ENCODE results near the gene FNTB.

FNTB gene

GRCh38 chr14:65079768-65080167 lies 93.1 kb downstream of the FNTB start:
- Histone ChIP-seq H4K8ac (ENCODE audit: low read depth, low read length) (no peak overlapping the region), H3K79me2 (ENCODE audit: control insufficient read depth, insufficient read depth, low read length, poor library complexity) (no peaks in the 10 kb centered on the region), H3K23ac (ENCODE audit: low read length) (no peak overlapping the region), H2BK5ac (ENCODE audit: low read depth, low read length, poor library complexity) (no peak overlapping the region), H3K79me1 (ENCODE audit: low read length) (no peaks in the 10 kb centered on the region), H4K91ac (ENCODE audit: low read depth, low read length) (no peak overlapping the region), H2AK5ac (ENCODE audit: low read length) (no peak overlapping the region), H2AFZ (ENCODE audit: insufficient read depth, low read length, poor library complexity) (no peak overlapping the region), H3K4me3 (ENCODE audit: low read depth, low read length) (no peak overlapping the region), H3K27ac (ENCODE audit: low read depth, low read length) (no peak overlapping the region), H3K36me3 (ENCODE audit: control insufficient read depth in 1 of 2, insufficient read depth in 2 of 2, low read length in 2 of 2) (peaks cover 38 to 47% of the 10 kb centered on the region in 2 experiments), H4K12ac (ENCODE audit: low read depth, low read length) (no peak overlapping the region), H3K9ac (ENCODE audit: low read length) (no peak overlapping the region), H2BK12ac (ENCODE audit: low read length) (no peak overlapping the region), H3K14ac (ENCODE audit: low read length) (no peak overlapping the region), H3K4me1 (ENCODE audit: control insufficient read depth in 1 of 2, insufficient read depth in 2 of 2, low read length in 2 of 2) (no peaks in the 10 kb centered on the region), H3K27me3 (ENCODE audit: insufficient read depth, low read length) (no peaks in the 10 kb centered on the region), H3K18ac (ENCODE audit: low read length) (no peak overlapping the region), H3K4me2 (ENCODE audit: low read length) (no peak overlapping the region), H3K9me3 (ENCODE audit: insufficient read depth, low read depth, low read length) (no peaks in the 10 kb centered on the region), H3K4ac (ENCODE audit: low read depth, low read length) (no peak overlapping the region), H2BK120ac (ENCODE audit: insufficient read depth, low read length, poor library complexity) (no peak overlapping the region)
- no peak for DNase-seq
- no CpG with 5 or more reads among the region's 5 CpGs for WGBS (ENCODE audit: extremely low coverage, insufficient coverage, insufficient read length)

GRCh38 chr14:65080960-65081747 lies 94.5 kb downstream of the FNTB start:
- Histone ChIP-seq H3K79me2 (ENCODE audit: control insufficient read depth, insufficient read depth, low read length, poor library complexity) (no peaks in the 10 kb centered on the region), H2BK12ac (ENCODE audit: low read length) (no peak overlapping the region), H3K27me3 (ENCODE audit: insufficient read depth, low read length) (no peaks in the 10 kb centered on the region), H2BK5ac (ENCODE audit: low read depth, low read length, poor library complexity) (no peak overlapping the region), H3K36me3 (ENCODE audit: control insufficient read depth in 1 of 2, insufficient read depth in 2 of 2, low read length in 2 of 2) (peaks cover 36 to 45% of the 10 kb centered on the region in 2 experiments), H3K14ac (ENCODE audit: low read length) (no peak overlapping the region), H3K4me1 (ENCODE audit: control insufficient read depth in 1 of 2, insufficient read depth in 2 of 2, low read length in 2 of 2) (no peaks in the 10 kb centered on the region), H2AK5ac (ENCODE audit: low read length) (no peak overlapping the region), H3K9me3 (ENCODE audit: insufficient read depth, low read depth, low read length) (no peaks in the 10 kb centered on the region), H3K18ac (ENCODE audit: low read length) (no peak overlapping the region), H4K91ac (ENCODE audit: low read depth, low read length) (no peak overlapping the region), H2BK120ac (ENCODE audit: insufficient read depth, low read length, poor library complexity) (no peak overlapping the region), H3K4me2 (ENCODE audit: low read length) (no peak overlapping the region), H3K4me3 (ENCODE audit: low read depth, low read length) (no peak overlapping the region), H3K23ac (ENCODE audit: low read length) (no peak overlapping the region), H4K12ac (ENCODE audit: low read depth, low read length) (no peak overlapping the region), H3K27ac (ENCODE audit: low read depth, low read length) (no peak overlapping the region), H3K79me1 (ENCODE audit: low read length) (no peaks in the 10 kb centered on the region), H3K9ac (ENCODE audit: low read length) (no peak overlapping the region), H2AFZ (ENCODE audit: insufficient read depth, low read length, poor library complexity) (no peak overlapping the region), H3K4ac (ENCODE audit: low read depth, low read length) (no peak overlapping the region), H4K8ac (ENCODE audit: low read depth, low read length) (no peak overlapping the region)
- DNase-seq = no peak
- WGBS (ENCODE audit: extremely low coverage, insufficient coverage, insufficient read length) = no CpG with 5 or more reads among the region's 2 CpGs

DNA sequence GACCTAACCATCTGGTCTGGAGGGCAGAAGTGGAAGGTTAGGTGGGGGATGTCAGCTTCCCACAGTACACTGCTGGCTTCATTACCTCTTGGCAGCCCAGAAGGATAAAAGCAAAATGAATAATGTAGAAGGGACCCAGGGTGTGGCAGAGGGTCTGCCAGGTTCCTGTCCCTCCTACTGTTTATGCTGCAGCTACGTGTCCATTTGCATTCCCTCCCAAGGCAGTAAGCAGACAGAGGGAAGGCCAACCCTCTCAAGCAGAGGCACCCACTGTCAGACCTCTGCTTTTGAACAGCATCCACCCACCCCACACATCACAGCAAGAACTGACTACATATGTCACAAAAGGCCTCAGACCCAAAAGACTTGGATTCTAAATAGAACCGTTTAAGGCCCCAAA lies 96.2 kb downstream of the FNTB start:
- no peaks in the 10 kb centered on the region for H3K79me2 ChIP-seq (ENCODE audit: control insufficient read depth, insufficient read depth, low read length, poor library complexity)
- no peaks in the 10 kb centered on the region for H3K4me1 ChIP-seq (ENCODE audit: control insufficient read depth in 1 of 2, insufficient read depth in 2 of 2, low read length in 2 of 2)
- H3K27me3 ChIP-seq (ENCODE audit: insufficient read depth, low read length) = no peaks in the 10 kb centered on the region
- H2BK120ac ChIP-seq (ENCODE audit: insufficient read depth, low read length, poor library complexity) = no peak overlapping the region
- H3K79me1 ChIP-seq (ENCODE audit: low read length) = no peaks in the 10 kb centered on the region
- H3K4me3 ChIP-seq (ENCODE audit: low read depth, low read length) = no peak overlapping the region
- no peak for DNase-seq
- H3K4me2 ChIP-seq (ENCODE audit: low read length) = no peak overlapping the region
- no peak overlapping the region for H2BK12ac ChIP-seq (ENCODE audit: low read length)
- no peak overlapping the region for H2BK5ac ChIP-seq (ENCODE audit: low read depth, low read length, poor library complexity)
- H3K14ac ChIP-seq (ENCODE audit: low read length) = no peak overlapping the region
- no CpG with 5 or more reads among the region's 2 CpGs for WGBS (ENCODE audit: extremely low coverage, insufficient coverage, insufficient read length)
- H2AFZ ChIP-seq (ENCODE audit: insufficient read depth, low read length, poor library complexity) = no peak overlapping the region
- H4K8ac ChIP-seq (ENCODE audit: low read depth, low read length) = no peak overlapping the region
- no peak overlapping the region for H3K27ac ChIP-seq (ENCODE audit: low read depth, low read length)
- no peak overlapping the region for H4K12ac ChIP-seq (ENCODE audit: low read depth, low read length)
- no peak overlapping the region for H4K91ac ChIP-seq (ENCODE audit: low read depth, low read length)
- H3K9me3 ChIP-seq (ENCODE audit: insufficient read depth, low read depth, low read length) = peaks cover 6% of the 10 kb centered on the region
- H3K9ac ChIP-seq (ENCODE audit: low read length) = no peak overlapping the region
- H3K4ac ChIP-seq (ENCODE audit: low read depth, low read length) = no peak overlapping the region
- H3K18ac ChIP-seq (ENCODE audit: low read length) = no peak overlapping the region
- no peak overlapping the region for H2AK5ac ChIP-seq (ENCODE audit: low read length)
- no peak overlapping the region for H3K23ac ChIP-seq (ENCODE audit: low read length)
- peaks cover 27 to 43% of the 10 kb centered on the region in 2 experiments for H3K36me3 ChIP-seq (ENCODE audit: control insufficient read depth in 1 of 2, insufficient read depth in 2 of 2, low read length in 2 of 2)

- Histone ChIP-seq H3K79me2 (ENCODE audit: control insufficient read depth, insufficient read depth, low read length, poor library complexity) (no peaks in the 10 kb centered on the region), H2BK120ac (ENCODE audit: insufficient read depth, low read length, poor library complexity) (no peak overlapping the region), H3K4me1 (ENCODE audit: control insufficient read depth in 1 of 2, insufficient read depth in 2 of 2, low read length in 2 of 2) (no peaks in the 10 kb centered on the region), H3K14ac (ENCODE audit: low read length) (no peak overlapping the region), H2BK12ac (ENCODE audit: low read length) (no peak overlapping the region), H2AFZ (ENCODE audit: insufficient read depth, low read length, poor library complexity) (no peak overlapping the region), H3K36me3 (ENCODE audit: control insufficient read depth in 1 of 2, insufficient read depth in 2 of 2, low read length in 2 of 2) (peaks cover 25 to 50% of the 10 kb centered on the region in 2 experiments), H3K9me3 (ENCODE audit: insufficient read depth, low read depth, low read length) (peaks cover 6% of the 10 kb centered on the region), H3K18ac (ENCODE audit: low read length) (no peak overlapping the region), H4K91ac (ENCODE audit: low read depth, low read length) (no peak overlapping the region), H4K8ac (ENCODE audit: low read depth, low read length) (no peak overlapping the region), H3K9ac (ENCODE audit: low read length) (no peak overlapping the region), H3K27ac (ENCODE audit: low read depth, low read length) (no peak overlapping the region), H2BK5ac (ENCODE audit: low read depth, low read length, poor library complexity) (no peak overlapping the region), H3K23ac (ENCODE audit: low read length) (no peak overlapping the region), H2AK5ac (ENCODE audit: low read length) (no peak overlapping the region), H3K4me2 (ENCODE audit: low read length) (no peak overlapping the region), H3K27me3 (ENCODE audit: insufficient read depth, low read length) (no peaks in the 10 kb centered on the region), H3K79me1 (ENCODE audit: low read length) (no peaks in the 10 kb centered on the region), H3K4me3 (ENCODE audit: low read depth, low read length) (no peak overlapping the region), H4K12ac (ENCODE audit: low read depth, low read length) (no peak overlapping the region), H3K4ac (ENCODE audit: low read depth, low read length) (no peak overlapping the region)
- DNase-seq = no peak
- no CpG with 5 or more reads among the region's 6 CpGs for WGBS (ENCODE audit: extremely low coverage, insufficient coverage, insufficient read length)
These were observed 98.1 kb downstream of the FNTB start for GRCh38 chr14:65084554-65085505.

Measured in trophoblast cell (in vitro differentiated cells and primary cell).